H1 (cell line): ENCODE data around the gene PXK. TPM values are rescaled to one million over a fixed set of nuclear protein-coding genes. Genes with fewer than 3 reads are reported as not detected.

Source experiments
- CTCF ChIA-PET: fragments of 300-600 bp; sonication (Branson Sonifier 250); formaldehyde crosslinking; loops from one replicate; lab custom pipeline; 2021; ENCODE audit not compliant: partially characterized antibody; lab: Charles Lee
- POLR2A ChIA-PET: fragments of 300-600 bp; sonication (Branson Sonifier 250); formaldehyde crosslinking; loops from one replicate; lab custom pipeline; 2021; ENCODE audit warnings: inconsistent platforms; ENCODE audit not compliant: partially characterized antibody; lab: Charles Lee
- DNase-seq, 2 experiments: peaks; one replicate each; pipeline versions ENCODE4 v3.0.0 to v3.0.0-alpha.2; 2010 to 2022; ENCODE audit warnings: low spot score in 2 of 2, low read depth in 1 of 2, mixed read lengths in 1 of 2
- FAIRE-seq: peaks from 2 replicates; lab custom pipeline; 2011; peaks lifted over from hg19 to GRCh38; lab: Jason Lieb, UNC
- H2AFZ ChIP-seq: 2 replicates; pipeline ENCODE4 v1.8.1; 2012; ENCODE audit warnings: low read length, inconsistent platforms
- H2AK5ac ChIP-seq: 2 replicates; pipeline ENCODE4 v1.6.1; 2013; ENCODE audit warnings: low read depth, low read length
- H2BK120ac ChIP-seq: replicated peaks from 2 replicates; pipeline ENCODE3; 2013; ENCODE audit warnings: low read depth, low read length, inconsistent platforms
- H2BK12ac ChIP-seq: 2 replicates; pipeline ENCODE4 v1.6.1; 2013; ENCODE audit warnings: low read depth, low read length
- H2BK15ac ChIP-seq: 2 replicates; pipeline ENCODE4 v1.6.1; 2013; ENCODE audit warnings: low read length
- H2BK20ac ChIP-seq: 2 replicates; pipeline ENCODE4 v1.6.1; 2013; ENCODE audit warnings: low read length
- H2BK5ac ChIP-seq: 2 replicates; pipeline ENCODE4 v1.6.1; 2013; ENCODE audit warnings: low read depth, low read length
- H3K14ac ChIP-seq: 2 replicates; pipeline ENCODE4 v1.6.1; 2013; ENCODE audit warnings: inconsistent platforms; ENCODE audit not compliant: insufficient read length
- H3K18ac ChIP-seq: 2 replicates; pipeline ENCODE4 v1.6.1; 2013; ENCODE audit warnings: low read length; ENCODE audit errors: extremely low read depth
- H3K23ac ChIP-seq: 2 replicates; pipeline ENCODE4 v1.6.1; 2013; ENCODE audit warnings: inconsistent platforms; ENCODE audit not compliant: insufficient read length
- H3K23me2 ChIP-seq: 2 replicates; pipeline ENCODE4 v1.6.1; 2013; ENCODE audit warnings: low read depth, low read length
- H3K27ac ChIP-seq: 2 replicates; pipeline ENCODE4 v1.6.1; 2011; ENCODE audit warnings: low read depth, low read length, inconsistent platforms
- H3K27me3 ChIP-seq, 4 experiments: replicated peaks in 1 of 4; 1 replicate in 1 of 4; 2 replicates in 3 of 4; pipeline versions ENCODE4 v1.6.1 to v1.8.1; 2011 to 2013; ENCODE audit warnings: low read length in 3 of 4, mild to moderate bottlenecking in 3 of 4, inconsistent platforms in 2 of 4, mixed read lengths in 2 of 4, moderate library complexity in 1 of 4; ENCODE audit not compliant: control insufficient read depth in 3 of 4, insufficient read depth in 3 of 4; ENCODE audit errors: extremely low read depth in 1 of 4
- H3K36me3 ChIP-seq, 4 experiments: 2 replicates each; pipeline versions ENCODE4 v1.6.1 to v1.8.1; 2011 to 2013; ENCODE audit warnings: mild to moderate bottlenecking in 4 of 4, low read length in 3 of 4, moderate library complexity in 2 of 4, control low read depth in 1 of 4, inconsistent platforms in 1 of 4; ENCODE audit not compliant: insufficient read depth in 4 of 4, control insufficient read depth in 2 of 4
- H3K4ac ChIP-seq: replicated peaks from 2 replicates; pipeline ENCODE3; 2013; ENCODE audit warnings: low read length, low read depth, mixed read lengths, inconsistent platforms; ENCODE audit not compliant: insufficient read length
- H3K4me1 ChIP-seq, 4 experiments: replicated peaks in 1 of 4; 1 replicate in 1 of 4; 2 replicates in 3 of 4; pipeline versions ENCODE4 v1.6.1 to v1.8.1; 2011 to 2013; ENCODE audit warnings: low read length in 3 of 4, inconsistent platforms in 2 of 4, mixed read lengths in 1 of 4; ENCODE audit not compliant: insufficient read depth in 4 of 4, control insufficient read depth in 3 of 4
- H3K4me2 ChIP-seq, 2 experiments: 2 replicates each; pipeline versions ENCODE4 v1.6.1 to v1.8.1; 2011 to 2013; ENCODE audit warnings: low read depth in 2 of 2, low read length in 2 of 2, control low read depth in 1 of 2, inconsistent platforms in 1 of 2, mild to moderate bottlenecking in 1 of 2; ENCODE audit not compliant: insufficient read depth in 1 of 2
- H3K4me3 ChIP-seq, 4 experiments: fragments of 200-600, 300-600 bp in 1 of 4; sonication (generic), shearing (Covaris generic), sonication (Bioruptor Twin) in 1 of 4; 2 replicates each; pipeline versions ENCODE4 v1.5.1 to v1.8.1; 2011 to 2016; ENCODE audit warnings: low read length in 4 of 4, low read depth in 3 of 4, control low read depth in 2 of 4, inconsistent platforms in 2 of 4, mild to moderate bottlenecking in 2 of 4, mixed read lengths in 1 of 4, moderate library complexity in 1 of 4; ENCODE audit not compliant: insufficient read depth in 2 of 4; ENCODE audit errors: extremely low read depth in 1 of 4
- H3K56ac ChIP-seq: replicated peaks from 2 replicates; pipeline ENCODE3; 2013; ENCODE audit warnings: low read depth, mild to moderate bottlenecking, mixed read lengths, low read length, inconsistent platforms; ENCODE audit not compliant: insufficient read length
- H3K79me1 ChIP-seq: 2 replicates; pipeline ENCODE4 v1.6.1; 2013; ENCODE audit warnings: low read depth, low read length, control low read depth
- H3K79me2 ChIP-seq, 2 experiments: 2 replicates each; pipeline versions ENCODE4 v1.6.1 to v1.8.1; 2012 to 2013; ENCODE audit warnings: low read length in 2 of 2, mild to moderate bottlenecking in 2 of 2, inconsistent platforms in 1 of 2; ENCODE audit not compliant: insufficient read depth in 2 of 2, control insufficient read depth in 1 of 2
- H3K9ac ChIP-seq, 4 experiments: replicated peaks in 1 of 4; 1 replicate in 1 of 4; 2 replicates in 3 of 4; pipeline versions ENCODE4 v1.6.1 to v1.8.1; 2011 to 2013; ENCODE audit warnings: low read depth in 3 of 4, low read length in 3 of 4, control low read depth in 2 of 4, mild to moderate bottlenecking in 2 of 4, moderate library complexity in 2 of 4, inconsistent platforms in 1 of 4; ENCODE audit errors: extremely low read depth in 1 of 4
- H3K9me3 ChIP-seq, 2 experiments: 2 replicates each; pipeline versions ENCODE4 v1.6.1 to v1.8.1; 2012 to 2013; ENCODE audit warnings: mild to moderate bottlenecking in 2 of 2, moderate library complexity in 2 of 2, control low read depth in 1 of 2, inconsistent platforms in 1 of 2, low read depth in 1 of 2, low read length in 1 of 2, mixed read lengths in 1 of 2; ENCODE audit not compliant: insufficient read depth in 2 of 2
- H4K20me1 ChIP-seq, 2 experiments: replicated peaks in 1 of 2; 2 replicates each; pipeline versions ENCODE3 to v1.8.1; 2011 to 2013; ENCODE audit warnings: inconsistent platforms in 2 of 2, low read length in 2 of 2, mild to moderate bottlenecking in 1 of 2; ENCODE audit not compliant: insufficient read depth in 2 of 2, control insufficient read depth in 1 of 2
- H4K5ac ChIP-seq: 2 replicates; pipeline ENCODE4 v1.6.1; 2013; ENCODE audit warnings: low read length, low read depth, mixed read lengths, inconsistent platforms; ENCODE audit not compliant: insufficient read length
- H4K8ac ChIP-seq: 2 replicates; pipeline ENCODE4 v1.8.0; 2013; ENCODE audit warnings: mild to moderate bottlenecking, moderate library complexity, low read length, inconsistent platforms; ENCODE audit not compliant: insufficient read depth; ENCODE audit errors: extremely low read depth
- H4K91ac ChIP-seq: replicated peaks from 2 replicates; pipeline ENCODE3; 2013; ENCODE audit warnings: low read length, mixed read lengths, inconsistent platforms; ENCODE audit not compliant: insufficient read length
- BACH1 ChIP-seq: IDR thresholded peaks from 2 replicates; pipeline ENCODE4 v1.6.1; 2012; ENCODE audit warnings: low read length, improper control_type of control experiment
- BCL11A ChIP-seq, 2 experiments: IDR thresholded peaks; one replicate each; pipeline ENCODE4 v1.6.1; 2011; ENCODE audit warnings: low read depth in 2 of 2, low read length in 2 of 2, mild to moderate bottlenecking in 2 of 2
- EGR1 ChIP-seq: IDR thresholded peaks from 2 replicates; pipeline ENCODE4 v1.6.1; 2011; ENCODE audit warnings: low read depth, low read length, borderline replicate concordance
- GTF2F1 ChIP-seq: IDR thresholded peaks from 2 replicates; pipeline ENCODE4 v1.6.1; 2012; ENCODE audit warnings: low read depth, low read length, improper control_type of control experiment, borderline replicate concordance
- JUND ChIP-seq: IDR thresholded peaks from 2 replicates; pipeline ENCODE4 v1.6.1; 2011; ENCODE audit warnings: mild to moderate bottlenecking, improper control_type of control experiment, low read length
- KDM1A ChIP-seq: fragments of 200-600, 300-600 bp; sonication (generic); IDR thresholded peaks from 2 replicates; pipeline ENCODE4 v1.7.1; 2016; ENCODE audit warnings: mild to moderate bottlenecking, low read length, borderline replicate concordance
- KDM5A ChIP-seq: fragments of 200-600 bp; IDR thresholded peaks from 2 replicates; pipeline ENCODE4 v1.7.1; 2012; ENCODE audit warnings: mild to moderate bottlenecking, low read length, inconsistent platforms, mixed read lengths
- NRF1 ChIP-seq: IDR thresholded peaks from 2 replicates; pipeline ENCODE4 v1.6.1; 2011; ENCODE audit warnings: mild to moderate bottlenecking, low read depth, low read length, improper control_type of control experiment
- POU5F1 ChIP-seq: IDR thresholded peaks from 2 replicates; pipeline ENCODE4 v1.6.1; 2011; ENCODE audit warnings: low read depth, mild to moderate bottlenecking, low read length, moderate library complexity
- RNF2 ChIP-seq: fragments of 200-900, 300-1000 bp; sonication (generic); IDR thresholded peaks from 2 replicates; pipeline ENCODE4 v1.7.1; 2016; ENCODE audit warnings: borderline replicate concordance, low read depth, mild to moderate bottlenecking, antibody characterized with exemption, low read length; ENCODE audit not compliant: poor library complexity, severe bottlenecking; ENCODE audit errors: missing control alignments
- SIRT6 ChIP-seq: IDR thresholded peaks from one replicate; pipeline ENCODE4 v1.7.1; 2012; ENCODE audit warnings: low read length, inconsistent platforms
- SP1 ChIP-seq: IDR thresholded peaks from 2 replicates; pipeline ENCODE4 v1.6.1; 2011; ENCODE audit warnings: low read depth, low read length
- SP2 ChIP-seq: IDR thresholded peaks from 2 replicates; pipeline ENCODE4 v1.6.1; 2012; ENCODE audit warnings: mild to moderate bottlenecking, low read length, inconsistent platforms
- TAF1 ChIP-seq: IDR thresholded peaks from 2 replicates; pipeline ENCODE4 v1.6.1; 2011; ENCODE audit warnings: mild to moderate bottlenecking, low read depth, low read length
- WGBS, 2 experiments: shearing (Covaris generic) in 1 of 2; methylation state at CpG; one replicate each; pipeline versions ENCODE4 v1.1.6 to v1.1.7; 2013 to 2015; ENCODE audit warnings: low lambda C conversion rate in 2 of 2, mixed read lengths in 2 of 2, inconsistent platforms in 1 of 2, low coverage in 1 of 2, missing lambda C conversion rate in 1 of 2; ENCODE audit not compliant: insufficient replicate concordance in 2 of 2, insufficient coverage in 1 of 2, insufficient read length in 1 of 2; ENCODE audit errors: extremely low coverage in 1 of 2, missing lambda C conversion rate in 1 of 2; 5-methylcytosine and 5-hydroxymethylcytosine counted together
- polyA plus RNA-seq, 7 experiments: library from polyadenylated mRNA; depleted of rRNA in 3 of 7; stranded (reverse) in 5 of 7; unstranded in 2 of 7; fragments of >200 nt in 5 of 7; fragments of 200-250 nt in 2 of 7; gene quantifications; 1 replicate in 5 of 7; 2 replicates in 1 of 7; 4 replicates in 1 of 7; pipeline versions ENCODE4 v1.2.1 to v1.2.3, GENCODE V29; 2011 to 2013; ENCODE audit warnings: missing spikeins in 2 of 7, mixed read lengths in 2 of 7
- total RNA-seq: library from RNA; stranded (reverse); fragmentation: NEBNext Ultra II Directional; extraction: Animal tissue kit (Norgen Biotek cat#: 25700); gene quantifications from 2 replicates; pipeline ENCODE4 v1.2.1, GENCODE V29; 2021

The PXK gene
- total and polyA plus RNA-seq, 2 of the 8 experiments (the other 6 are each of a cell fraction or from before 2014, with no cell fraction given) = 3.5 to 7.1 TPM

DNA sequence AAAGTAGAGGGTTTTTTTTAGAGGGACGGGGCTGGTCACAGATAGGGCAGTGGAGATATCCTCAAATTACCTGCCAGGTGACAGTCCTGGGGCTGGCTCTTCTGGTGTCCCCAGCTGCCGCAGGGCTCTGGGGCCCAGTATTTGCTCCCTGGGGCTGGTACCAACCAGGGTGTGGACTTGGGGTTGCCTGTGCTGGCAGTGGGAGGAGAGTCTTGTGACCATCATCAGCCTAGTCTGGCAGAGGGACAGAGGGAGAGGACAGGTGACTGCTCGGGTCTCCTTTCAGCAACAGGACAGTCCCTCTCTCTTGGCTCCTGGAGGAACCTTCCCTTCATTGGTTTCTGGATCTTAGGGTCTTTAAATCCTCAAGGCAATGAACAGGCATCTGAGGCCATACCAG, 34.5 kb upstream of the PXK start:
- TF ChIP-seq TAF1 = no peak
- no peak for TF ChIP-seq KDM1A
- TF ChIP-seq KDM5A = no peak
- no peak for TF ChIP-seq GTF2F1
- TF ChIP-seq POU5F1 = no peak
- TF ChIP-seq BACH1 = no peak
- no peak for TF ChIP-seq SP1
- no peak for TF ChIP-seq EGR1
- no peak for TF ChIP-seq SP2
- no peak for TF ChIP-seq SIRT6
- TF ChIP-seq RNF2 = no peak
- no peak for TF ChIP-seq JUND
- TF ChIP-seq NRF1 = no peak
- no peak for TF ChIP-seq BCL11A (IDR thresholded peaks at IDR 0.05; ENCODE audit: low read depth in 2 of 2, low read length in 2 of 2)
- H3K4me2 ChIP-seq = no peak overlapping the region
- no peak overlapping the region for H2AFZ ChIP-seq
- no peaks in the 10 kb centered on the region for H3K23me2 ChIP-seq
- no peak overlapping the region for H3K27ac ChIP-seq
- no peak overlapping the region for H4K91ac ChIP-seq
- H3K79me1 ChIP-seq = no peaks in the 10 kb centered on the region
- H3K4ac ChIP-seq = no peak overlapping the region
- no peaks in the 10 kb centered on the region; a peak in 1 of 7 replicates for H3K27me3 ChIP-seq
- no peak overlapping the region for H2BK20ac ChIP-seq
- no peak overlapping the region for H2BK12ac ChIP-seq
- H2AK5ac ChIP-seq = no peak overlapping the region
- H3K4me3 ChIP-seq = no peak overlapping the region
- no peaks in the 10 kb centered on the region for H3K36me3 ChIP-seq
- no peaks in the 10 kb centered on the region for H4K20me1 ChIP-seq
- ChIA-PET POLR2A (no interaction called here), CTCF (interaction anchor here (1.2 to 14.4 kb wide), 7 partner anchors 9 to 120 kb away, joined by 4 to 177 read pairs (median 41); partner anchors contain the start of genes HTD2 and RPP14)
- no peak overlapping the region for H3K14ac ChIP-seq
- peaks cover 0 to 3% (median 0%) of the 10 kb centered on the region in 4 experiments; a peak in 1 of 7 replicates for H3K4me1 ChIP-seq
- no peak overlapping the region for H2BK15ac ChIP-seq
- H3K9me3 ChIP-seq = no peaks in the 10 kb centered on the region
- H3K18ac ChIP-seq = no peak overlapping the region
- no peaks in the 10 kb centered on the region for H3K79me2 ChIP-seq
- H3K23ac ChIP-seq = no peak overlapping the region
- H2BK120ac ChIP-seq = no peak overlapping the region
- H3K9ac ChIP-seq = no peak overlapping the region
- FAIRE-seq (no peak), DNase-seq (no peak)
- H4K5ac ChIP-seq = no peak overlapping the region
- no peak overlapping the region for H2BK5ac ChIP-seq
- H4K8ac ChIP-seq = no peak overlapping the region
- H3K56ac ChIP-seq = no peak overlapping the region
- 94% methylated on average over 3 of the region's 3 CpGs; no CpG with 5 or more reads in 1 of the 2 experiments for WGBS, 2 experiments
